Measurements from ENCODE around the gene GPRIN3.

- TF ChIP-seq, protein P1, sequence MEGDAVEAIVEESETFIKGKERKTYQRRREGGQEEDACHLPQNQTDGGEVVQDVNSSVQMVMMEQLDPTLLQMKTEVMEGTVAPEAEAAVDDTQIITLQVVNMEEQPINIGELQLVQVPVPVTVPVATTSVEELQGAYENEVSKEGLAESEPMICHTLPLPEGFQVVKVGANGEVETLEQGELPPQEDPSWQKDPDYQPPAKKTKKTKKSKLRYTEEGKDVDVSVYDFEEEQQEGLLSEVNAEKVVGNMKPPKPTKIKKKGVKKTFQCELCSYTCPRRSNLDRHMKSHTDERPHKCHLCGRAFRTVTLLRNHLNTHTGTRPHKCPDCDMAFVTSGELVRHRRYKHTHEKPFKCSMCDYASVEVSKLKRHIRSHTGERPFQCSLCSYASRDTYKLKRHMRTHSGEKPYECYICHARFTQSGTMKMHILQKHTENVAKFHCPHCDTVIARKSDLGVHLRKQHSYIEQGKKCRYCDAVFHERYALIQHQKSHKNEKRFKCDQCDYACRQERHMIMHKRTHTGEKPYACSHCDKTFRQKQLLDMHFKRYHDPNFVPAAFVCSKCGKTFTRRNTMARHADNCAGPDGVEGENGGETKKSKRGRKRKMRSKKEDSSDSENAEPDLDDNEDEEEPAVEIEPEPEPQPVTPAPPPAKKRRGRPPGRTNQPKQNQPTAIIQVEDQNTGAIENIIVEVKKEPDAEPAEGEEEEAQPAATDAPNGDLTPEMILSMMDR (optimal IDR thresholded peaks at IDR 0.05 in 1 of 3, IDR thresholded peaks at IDR 0.05 in 1 of 3, conservative IDR thresholded peaks at IDR 0.05 in 1 of 3; ENCODE audit: extremely low read depth in 1 of 3, insufficient read depth in 2 of 3, low read length in 3 of 3), result no peak
- no peak for TF ChIP-seq EZH2 (IDR thresholded peaks at IDR 0.05; ENCODE audit: low read length)
These were observed 7.5 kb downstream of the GPRIN3 start for GRCh38 chr4:89300060-89300459.

Data from keratinocyte (primary cell).